GM12892 (cell line): ENCODE measurements around the gene TCP1.

ENCODE experiments used
- POLR2A ChIP-seq: IDR thresholded peaks from 2 replicates; pipeline ENCODE4 v1.6.1; 2011; ENCODE audit warnings: low read depth, low read length, control low read depth
- POLR2AphosphoS5 ChIP-seq: IDR thresholded peaks from 2 replicates; pipeline ENCODE4 v1.6.1; 2011; ENCODE audit warnings: low read depth, low read length, control low read depth
- TAF1 ChIP-seq: IDR thresholded peaks from 2 replicates; pipeline ENCODE4 v1.6.1; 2011; ENCODE audit warnings: low read depth, mild to moderate bottlenecking, control low read depth, low read length, borderline replicate concordance

GRCh38 chr6:159826004-159826403, 36.6 kb upstream of the TCP1 start:
- TF ChIP-seq POLR2A = no peak
- no peak for TF ChIP-seq POLR2AphosphoS5
- TF ChIP-seq TAF1 = no peak
